IPS DF 4.7 (cell line): ENCODE data around the gene CDK18.
"Not testable (repeated sequence)": the region's sequence is repeated elsewhere in the genome, so short reads cannot be mapped to it uniquely, and the experiment has no call there.

Experiments used
- DNase-seq: peaks from one replicate; pipeline ENCODE4 v3.0.0-alpha.2; 2013; ENCODE audit warnings: low spot score; ENCODE audit errors: extremely low read depth

Gene CDK18

DNA sequence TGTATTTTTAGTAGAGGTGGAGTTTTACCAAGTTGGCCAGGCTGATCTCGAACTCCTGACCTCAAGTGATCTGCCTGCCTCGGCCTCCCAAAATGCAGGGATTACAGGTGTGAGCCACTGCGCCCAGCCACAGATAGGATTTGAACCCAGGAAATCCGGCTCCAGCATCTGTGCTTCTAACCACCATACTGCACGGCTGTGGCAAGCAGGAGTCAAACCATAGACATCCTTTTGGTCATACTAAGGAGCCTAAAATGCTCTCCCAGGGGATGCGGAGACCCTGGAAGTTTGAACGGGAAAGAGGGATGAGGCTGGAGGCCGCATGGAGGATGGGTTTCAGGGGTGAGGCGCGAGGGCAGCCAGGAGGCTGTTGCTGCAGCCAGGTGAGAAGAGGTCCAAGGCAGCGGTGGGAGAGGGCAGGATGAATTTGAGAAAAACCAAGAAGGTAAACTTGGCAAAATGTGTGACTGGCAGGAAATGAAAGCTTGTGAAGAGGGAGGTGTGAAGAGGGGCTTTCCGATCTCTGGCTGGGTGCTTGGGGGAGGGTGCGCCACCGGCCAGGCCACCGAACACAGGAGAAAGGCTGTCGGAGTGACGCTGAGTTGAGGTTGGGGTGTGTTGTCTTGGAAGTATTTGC lies 24.0 kb upstream of the CDK18 start:
- no peak for DNase-seq

DNA sequence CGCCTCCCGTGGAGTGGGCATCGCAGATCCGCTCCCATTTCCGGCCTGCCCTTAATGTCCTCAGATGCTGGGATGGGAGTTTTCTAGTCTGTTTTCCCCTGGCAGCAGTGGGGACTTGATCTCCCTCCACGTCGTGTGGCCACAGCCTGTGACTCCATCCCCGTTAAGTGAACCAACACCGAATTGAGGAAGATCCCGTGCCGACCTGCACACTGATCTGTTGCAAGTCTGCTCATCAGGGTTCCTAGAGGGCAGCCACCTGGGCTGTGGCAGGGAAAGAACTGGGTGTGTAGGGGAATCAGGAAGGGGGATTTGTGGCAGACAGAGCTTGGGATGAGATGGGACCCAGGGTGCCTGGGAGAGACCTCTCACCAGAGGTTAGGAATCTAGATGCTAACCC lies 23.3 kb upstream of the CDK18 start:
- DNase-seq, result no peak

DNA sequence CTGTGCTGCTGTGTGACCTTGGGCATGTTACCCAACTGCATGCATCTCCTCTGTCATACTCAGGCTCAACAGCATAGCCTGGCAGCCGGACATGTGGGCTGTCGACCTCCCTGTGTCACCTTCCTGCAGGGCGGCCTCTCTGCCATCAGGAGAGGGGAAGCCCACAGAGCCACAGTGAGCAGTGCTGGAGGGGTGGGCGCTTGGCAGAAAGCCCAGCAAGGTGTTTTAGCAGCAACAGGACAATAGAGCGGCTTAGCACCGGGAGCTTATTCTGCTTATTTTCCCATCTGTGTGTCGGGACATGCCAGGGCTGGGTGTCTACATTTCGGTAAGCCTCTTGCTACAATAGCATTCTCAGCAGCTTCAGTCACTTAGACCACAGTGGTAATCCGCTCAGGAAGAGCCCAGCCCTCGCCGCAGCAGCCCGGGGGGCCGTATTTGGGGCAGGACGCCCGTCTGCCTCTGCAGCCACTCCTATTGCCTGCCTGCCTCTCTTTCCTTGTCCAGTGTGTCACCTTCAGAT lies 22.8 kb upstream of the CDK18 start:
- DNase-seq, result no peak

DNA sequence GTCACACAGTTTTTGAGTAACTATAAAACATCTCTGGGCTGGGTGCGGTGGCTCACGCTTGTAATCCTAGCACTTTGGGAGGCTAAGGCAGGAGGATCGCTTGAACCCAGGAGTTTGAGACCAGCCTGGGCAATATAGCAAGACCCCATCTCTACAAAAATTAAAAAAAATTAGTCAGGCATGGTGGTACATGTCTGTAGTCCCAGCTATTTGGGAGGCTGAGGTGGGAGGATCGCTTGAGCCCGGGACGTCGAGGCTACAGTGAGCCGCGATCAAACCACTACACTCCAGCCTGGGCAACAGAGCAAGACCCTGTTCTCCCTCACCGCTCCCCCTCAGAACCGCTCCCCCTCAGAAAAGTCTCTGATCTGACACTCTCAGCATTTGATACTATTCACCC lies 21.9 kb upstream of the CDK18 start:
- not testable (repeated sequence) for DNase-seq

GRCh38 chr1:205483372-205483771 lies 21.1 kb upstream of the CDK18 start:
- no peak for DNase-seq

DNA sequence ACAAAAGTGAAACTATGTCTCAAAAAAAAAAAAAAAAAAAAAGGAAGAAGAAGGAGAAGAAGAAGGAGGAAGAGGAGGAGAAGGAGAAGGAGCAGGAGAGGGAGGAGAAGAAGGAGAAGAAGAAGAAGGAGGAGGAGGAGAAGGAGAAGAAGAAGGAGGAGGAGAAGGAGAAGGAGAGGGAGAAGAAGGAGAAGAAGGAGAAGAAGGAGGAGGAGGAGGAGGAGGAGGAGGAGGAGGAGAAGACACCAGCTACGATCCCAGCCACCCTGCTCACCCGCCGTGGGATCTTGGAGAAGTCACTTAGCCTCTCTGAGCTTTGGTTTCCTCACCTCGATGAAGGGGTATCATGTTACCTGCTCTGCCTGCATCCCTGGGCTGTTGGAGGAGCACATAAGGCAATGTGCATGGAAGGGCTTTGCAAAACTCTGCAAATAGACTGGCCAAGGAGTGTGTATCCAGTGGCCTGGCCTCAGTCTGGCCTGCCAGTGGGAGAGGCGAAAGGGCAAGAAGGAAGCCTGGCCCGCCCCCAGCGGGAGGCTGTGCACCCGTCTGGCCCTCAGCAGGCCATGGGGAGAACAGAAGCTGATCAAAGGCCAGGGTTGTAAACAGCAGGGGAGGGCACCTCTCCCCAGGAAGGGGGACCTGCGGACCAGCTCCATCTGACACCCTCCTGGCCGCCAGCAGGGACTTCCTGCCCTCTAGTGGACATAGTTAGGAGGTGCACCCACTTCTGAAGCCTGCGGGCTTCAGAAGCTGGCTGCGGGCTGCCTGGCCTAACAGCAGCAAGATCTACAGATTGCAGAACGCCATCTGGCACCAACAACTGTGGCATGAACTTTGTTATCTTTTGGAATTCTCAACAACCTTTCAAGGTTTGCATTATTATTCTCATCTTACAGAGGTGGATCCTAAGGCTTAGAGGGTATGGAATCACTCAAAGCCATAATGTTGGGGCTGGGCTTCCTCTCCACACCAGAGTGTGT lies 19.2 kb upstream of the CDK18 start:
- no peak for DNase-seq

GRCh38 chr1:205486258-205486657 lies 18.2 kb upstream of the CDK18 start:
- no peak for DNase-seq

DNA sequence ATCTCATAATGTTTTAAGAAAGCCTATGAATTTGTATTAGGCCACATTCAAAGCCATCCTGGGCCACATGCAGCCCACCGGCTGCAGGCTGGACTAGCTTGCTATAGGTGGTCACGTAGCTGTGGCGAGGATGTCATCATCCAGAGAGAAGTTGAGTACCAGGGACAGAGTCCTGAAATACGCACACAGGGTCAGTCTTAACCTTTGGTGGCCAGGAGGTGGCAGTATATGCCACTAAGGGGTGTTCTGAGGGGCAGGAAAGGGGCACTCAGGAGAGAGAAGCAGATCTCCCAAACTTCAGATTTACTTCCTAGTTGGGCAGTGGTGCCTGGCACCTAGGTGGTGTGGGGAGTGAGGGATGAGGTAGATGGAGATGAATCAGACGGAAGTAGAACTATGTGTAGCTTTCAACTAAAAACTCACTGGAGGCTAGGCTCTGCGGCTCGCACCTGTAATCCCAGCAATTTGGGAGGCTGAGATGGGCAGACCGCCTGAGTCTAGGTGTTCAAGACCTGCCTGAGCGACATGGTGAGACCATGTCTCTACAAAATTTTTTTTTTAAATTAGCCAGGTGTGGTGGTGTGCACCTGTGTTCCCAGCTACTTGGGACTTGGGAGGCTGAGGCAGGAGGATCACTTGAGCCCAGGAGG lies 16.3 kb upstream of the CDK18 start:
- DNase-seq, result no peak

DNA sequence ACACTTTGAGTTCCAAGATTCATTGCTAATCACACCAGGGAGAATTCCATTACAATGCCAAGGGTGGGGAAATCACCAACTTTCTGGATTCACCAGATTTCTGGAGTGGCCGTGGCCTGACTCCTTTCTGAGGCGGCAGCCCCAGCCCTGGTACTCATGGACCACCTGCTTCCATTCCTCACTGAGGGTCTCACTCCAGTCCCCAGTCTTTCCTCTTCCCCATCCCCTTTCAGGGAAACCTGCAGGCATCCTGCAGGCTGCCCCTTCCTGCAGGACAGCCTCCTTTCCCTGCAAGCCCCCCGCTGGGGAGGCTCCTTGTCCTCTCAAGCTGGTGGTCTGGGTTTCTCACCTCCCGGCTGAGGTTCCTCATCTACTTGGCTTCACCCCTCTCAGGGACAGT lies 12.7 kb upstream of the CDK18 start:
- DNase-seq, result no peak

DNA sequence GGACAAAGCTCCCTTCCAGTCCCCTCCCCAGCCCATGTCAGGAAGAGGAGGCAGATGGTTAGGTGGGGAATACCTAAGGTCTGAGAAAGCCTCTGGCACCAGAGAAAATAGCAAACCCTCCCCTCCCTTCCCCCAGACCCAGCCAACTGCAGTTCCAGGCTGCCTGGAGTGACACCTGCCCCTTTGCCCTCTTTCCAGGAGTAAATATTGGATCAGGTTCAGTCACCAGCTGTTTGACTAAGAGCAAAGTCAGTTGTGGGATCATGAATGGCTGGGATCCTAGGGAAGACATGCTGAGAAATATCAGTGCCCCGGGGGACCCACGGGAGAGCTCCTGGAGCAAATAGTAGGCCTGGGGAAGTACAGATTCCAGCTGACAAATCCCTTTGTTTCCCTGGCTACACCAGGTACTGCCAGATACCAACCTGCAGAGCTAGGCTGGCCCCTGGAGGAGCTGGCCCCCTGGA lies 12.2 kb upstream of the CDK18 start:
- no peak for DNase-seq

- no peak for DNase-seq
These were observed 11.7 kb upstream of the CDK18 start for GRCh38 chr1:205492774-205493173.

GRCh38 chr1:205493241-205494085 lies 11.0 kb upstream of the CDK18 start:
- no peak for DNase-seq

DNA sequence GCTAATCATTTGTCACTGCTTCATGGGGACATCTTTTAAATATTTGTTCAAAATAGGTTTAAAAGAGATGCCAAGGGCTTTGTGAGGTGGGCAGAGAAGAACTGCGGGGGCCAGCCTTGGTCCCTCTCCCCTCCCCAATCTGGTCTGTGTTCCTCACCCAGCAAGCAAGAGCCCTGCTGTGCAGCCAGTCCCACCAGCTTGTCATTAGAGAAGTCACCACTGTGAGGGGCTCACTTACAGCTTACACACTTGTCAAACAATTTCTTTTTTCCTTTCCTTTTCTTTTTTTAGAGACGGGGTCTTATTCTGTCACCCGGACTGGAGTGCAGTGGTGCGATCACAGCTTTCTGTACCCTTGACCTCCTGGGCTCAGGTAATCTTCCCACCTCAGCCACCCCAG lies 10.4 kb upstream of the CDK18 start:
- DNase-seq, result no peak

- no peak for DNase-seq
These were observed 9.1 kb upstream of the CDK18 start for GRCh38 chr1:205495237-205495823.

DNA sequence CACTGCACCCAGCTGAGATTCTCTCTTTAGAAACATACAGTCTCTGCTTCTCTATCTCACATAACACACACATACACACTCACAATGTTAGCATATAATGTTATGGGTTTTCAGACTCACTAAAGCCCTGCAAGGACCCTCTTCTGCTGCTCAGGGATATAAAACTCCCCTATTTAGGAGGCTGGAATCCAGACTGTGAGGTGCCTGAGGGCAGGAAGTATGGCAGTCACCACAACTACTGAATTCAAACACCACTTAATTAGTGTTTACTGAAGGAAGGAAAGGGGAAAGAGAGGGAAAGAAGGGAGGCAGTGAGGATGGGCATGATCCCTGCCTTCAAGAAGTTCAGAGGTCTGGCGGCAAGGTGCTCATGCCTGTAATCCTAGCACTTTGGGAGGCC lies 7.8 kb upstream of the CDK18 start:
- DNase-seq, result no peak

DNA sequence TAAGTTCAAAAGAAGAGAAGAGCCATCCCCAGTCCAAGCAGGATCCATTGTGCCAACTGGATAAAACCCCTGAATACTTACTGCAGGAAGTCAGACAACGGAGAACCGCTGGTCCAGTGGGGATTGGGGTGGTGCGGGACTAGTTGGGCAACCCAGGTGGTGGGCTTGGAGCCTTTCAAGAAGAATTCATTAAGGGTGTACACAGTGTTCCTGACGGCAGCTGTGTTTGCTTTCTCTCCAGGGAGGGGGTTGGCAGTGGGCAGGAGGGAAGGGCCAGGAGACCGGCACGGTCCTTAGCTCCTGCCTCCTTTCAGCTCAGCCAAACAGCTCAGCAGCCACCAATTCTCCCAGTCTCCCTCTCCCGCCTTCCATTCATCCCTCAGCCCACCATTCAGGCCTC lies 7.1 kb upstream of the CDK18 start:
- DNase-seq, result no peak

DNA sequence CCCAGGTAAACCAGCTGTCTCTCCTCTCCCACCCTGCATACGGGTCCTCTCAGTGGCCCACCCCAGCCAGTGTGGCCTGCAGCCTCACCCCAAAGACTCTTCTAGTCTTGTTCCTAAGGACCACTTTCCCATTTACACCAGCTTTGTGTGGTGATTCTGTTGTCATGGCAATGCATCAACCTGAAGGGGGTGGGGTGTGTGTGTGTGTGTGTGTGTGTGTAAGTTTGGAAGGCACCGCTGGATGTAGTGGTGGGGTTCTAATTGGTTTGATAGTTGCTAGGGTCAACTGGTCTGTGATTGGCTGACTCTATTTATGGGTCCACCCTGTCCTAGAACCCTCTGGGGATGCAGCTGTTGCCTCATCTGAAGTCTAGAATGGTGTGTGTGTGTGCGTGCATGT lies 4.7 kb upstream of the CDK18 start:
- DNase-seq, result no peak

DNA sequence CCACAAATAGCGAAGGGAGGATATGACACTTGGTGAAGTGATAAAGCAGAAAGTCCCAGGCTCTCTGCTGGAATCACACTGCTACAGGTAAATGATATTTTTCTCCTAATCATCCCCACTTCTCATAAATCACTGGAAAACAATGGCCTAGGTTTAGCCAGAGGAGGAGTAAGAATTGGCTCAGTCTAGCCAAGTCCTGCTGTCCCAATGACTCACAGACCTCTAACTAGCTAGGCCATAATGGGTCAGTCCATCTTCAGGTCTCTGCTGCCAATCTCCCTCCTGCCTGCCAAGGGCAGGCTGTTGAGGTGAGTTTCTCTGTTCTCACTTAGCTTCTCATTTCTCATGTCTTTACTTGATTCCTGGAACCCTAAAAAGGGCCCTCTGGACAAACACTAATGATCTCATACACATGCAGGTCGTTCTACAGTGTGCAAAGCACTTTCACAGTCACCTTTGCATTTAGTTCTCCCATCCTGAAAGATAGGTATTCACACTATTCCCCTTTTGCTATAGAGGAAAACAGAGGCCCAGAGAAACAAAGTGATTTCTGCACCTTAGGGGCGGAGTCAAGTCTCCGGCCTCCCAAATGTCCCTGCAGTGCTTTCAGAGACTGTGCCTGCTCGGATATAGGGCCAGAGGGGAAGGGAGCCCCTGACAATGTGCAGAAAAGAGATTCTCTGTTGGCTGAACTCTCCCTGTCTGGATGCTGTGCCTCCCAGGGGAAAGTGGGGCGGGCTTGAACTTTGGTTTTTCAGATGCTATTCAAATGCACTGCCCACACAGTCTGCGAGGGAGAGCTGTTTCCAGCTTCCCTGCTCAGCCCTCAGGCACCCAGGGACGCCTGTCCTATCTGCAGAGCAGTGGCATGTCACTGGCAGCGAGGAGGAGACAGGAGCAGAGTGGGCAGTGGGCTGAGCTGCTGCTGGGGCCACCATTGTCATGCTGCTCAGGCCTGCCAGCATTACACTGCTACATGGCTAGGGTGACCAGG lies 3.9 kb upstream of the CDK18 start:
- DNase-seq, result no peak

GRCh38 chr1:205502111-205502810 lies 2.2 kb upstream of the CDK18 start:
- DNase-seq, result no peak
